Smooth muscle cell (in vitro differentiated cells): ENCODE results near the gene CACNA1B. TPM values are rescaled to one million over a fixed set of nuclear protein-coding genes. Genes with fewer than 3 reads are reported as not detected.

Source experiments
- DNase-seq: peaks from one replicate; lab custom pipeline; 2025; ENCODE audit not compliant: unreplicated experiment; lab: John Stamatoyannopoulos, UW
- H2AFZ ChIP-seq: fragments of 200-600 bp; sonication (generic); 2 replicates; pipeline ENCODE4 v1.6.0; 2016; ENCODE audit warnings: antibody characterized with exemption, low read depth, mild to moderate bottlenecking
- H3F3A ChIP-seq: fragments of 200-600 bp; sonication (generic); 2 replicates; pipeline ENCODE4 v1.6.0; 2017; ENCODE audit warnings: antibody characterized with exemption, low read depth
- H3K27ac ChIP-seq: fragments of 200-600 bp; sonication (generic); 2 replicates; pipeline ENCODE4 v1.5.1; 2016; ENCODE audit warnings: low read depth, mild to moderate bottlenecking
- H3K27me3 ChIP-seq: fragments of 200-600 bp; sonication (generic); 2 replicates; pipeline ENCODE4 v1.6.1; 2016; ENCODE audit warnings: low read depth, mild to moderate bottlenecking
- H3K36me3 ChIP-seq: fragments of 200-600 bp; sonication (generic); 2 replicates; pipeline ENCODE4 v1.5.1; 2016; ENCODE audit warnings: low read depth
- H3K4me1 ChIP-seq: fragments of 200-600 bp; sonication (generic); 2 replicates; pipeline ENCODE4 v1.5.1; 2016; ENCODE audit warnings: low read depth
- H3K4me2 ChIP-seq: fragments of 200-600 bp; sonication (generic); 2 replicates; pipeline ENCODE4 v1.6.0; 2016; ENCODE audit warnings: mild to moderate bottlenecking
- H3K4me3 ChIP-seq: fragments of 200-600 bp; sonication (generic); 2 replicates; pipeline ENCODE4 v1.5.1; 2016; ENCODE audit warnings: mild to moderate bottlenecking
- H3K79me2 ChIP-seq: fragments of 200-600 bp; sonication (generic); 2 replicates; pipeline ENCODE4 v1.6.0; 2016; ENCODE audit warnings: low read depth, mild to moderate bottlenecking
- H3K9ac ChIP-seq: fragments of 200-600 bp; sonication (generic); 2 replicates; pipeline ENCODE4 v1.6.0; 2016; ENCODE audit warnings: low read depth
- H3K9me3 ChIP-seq: fragments of 200-600 bp; sonication (generic); replicated peaks from 2 replicates; pipeline ENCODE4 v1.5.1; 2016; ENCODE audit warnings: low read depth
- H4K20me1 ChIP-seq: fragments of 200-600 bp; sonication (generic); 2 replicates; pipeline ENCODE4 v1.6.0; 2016; ENCODE audit warnings: low read depth
- CTCF ChIP-seq: fragments of 200-600 bp; sonication (generic); IDR thresholded peaks from 2 replicates; pipeline ENCODE4 v1.5.1; 2017; ENCODE audit warnings: borderline replicate concordance, mild to moderate bottlenecking, antibody characterized with exemption; ENCODE audit not compliant: insufficient read depth, poor library complexity, severe bottlenecking
- WGBS: methylation state at CpG from one replicate; pipeline ENCODE4 v1.1.7; 2016; ENCODE audit warnings: low lambda C conversion rate; 5-methylcytosine and 5-hydroxymethylcytosine counted together
- polyA plus RNA-seq: library from polyadenylated mRNA; unstranded; fragments of >200 nt; fragmentation: Nextera tagmentation; extraction: Ambion mirVana; gene quantifications from 2 replicates; pipeline ENCODE4 v1.2.1, GENCODE V29; 2016
- total RNA-seq: library from RNA; depleted of rRNA; stranded (reverse); fragments of >200 nt; gene quantifications from 2 replicates; pipeline ENCODE4 v1.2.3, GENCODE V29; 2014

The CACNA1B gene
- total and polyA plus RNA-seq, 2 experiments from 2014 or later: 0.09 to 0.23 TPM

GRCh38 chr9:137973829-137974416, 96.3 kb downstream of the CACNA1B start:
- DNase-seq: no peak
- H4K20me1 ChIP-seq: no peaks in the 10 kb centered on the region
- no peaks in the 10 kb centered on the region for H3F3A ChIP-seq
- no peak for TF ChIP-seq CTCF
- no peak overlapping the region for H3K4me3 ChIP-seq
- no peak overlapping the region for H3K9ac ChIP-seq
- H3K79me2 ChIP-seq: no peaks in the 10 kb centered on the region
- H3K4me1 ChIP-seq: no peaks in the 10 kb centered on the region
- no peak overlapping the region for H3K4me2 ChIP-seq
- 90% methylated on average over 10 of the region's 10 CpGs for WGBS
- no peak overlapping the region for H2AFZ ChIP-seq
- no peaks in the 10 kb centered on the region for H3K9me3 ChIP-seq
- H3K27me3 ChIP-seq: no peaks in the 10 kb centered on the region
- H3K27ac ChIP-seq: no peak overlapping the region
- no peaks in the 10 kb centered on the region for H3K36me3 ChIP-seq

GRCh38 chr9:137974746-137975526, 97.4 kb downstream of the CACNA1B start:
- TF ChIP-seq CTCF: no peak
- no peak for DNase-seq
- Histone ChIP-seq H3K9ac (no peak overlapping the region), H4K20me1 (no peaks in the 10 kb centered on the region), H3K9me3 (no peaks in the 10 kb centered on the region), H2AFZ (no peak overlapping the region), H3F3A (no peaks in the 10 kb centered on the region), H3K4me3 (no peak overlapping the region), H3K4me1 (no peaks in the 10 kb centered on the region), H3K27me3 (no peaks in the 10 kb centered on the region), H3K36me3 (no peaks in the 10 kb centered on the region), H3K27ac (no peak overlapping the region), H3K4me2 (no peak overlapping the region), H3K79me2 (no peaks in the 10 kb centered on the region)
- 93% methylated on average over 15 of the region's 15 CpGs for whole genome bisulfite sequencing

- no peaks in the 10 kb centered on the region for H3F3A ChIP-seq
- no peak overlapping the region for H3K27ac ChIP-seq
- TF ChIP-seq CTCF: no peak
- H3K79me2 ChIP-seq: no peaks in the 10 kb centered on the region
- no peaks in the 10 kb centered on the region for H3K36me3 ChIP-seq
- H2AFZ ChIP-seq: no peak overlapping the region
- 92% methylated on average over 6 of the region's 6 CpGs for WGBS
- no peaks in the 10 kb centered on the region for H4K20me1 ChIP-seq
- H3K9me3 ChIP-seq: no peaks in the 10 kb centered on the region
- no peaks in the 10 kb centered on the region for H3K27me3 ChIP-seq
- no peak overlapping the region for H3K4me2 ChIP-seq
- H3K4me1 ChIP-seq: no peaks in the 10 kb centered on the region
- no peak overlapping the region for H3K4me3 ChIP-seq
- no peak overlapping the region for H3K9ac ChIP-seq
- no peak for DNase-seq
Observed at GRCh38 chr9:137975527-137975913, 97.9 kb downstream of the CACNA1B start.
